GM06990 (cell line): Measurements from ENCODE around the gene SALL4.

Experiments used
- DNase-seq: peaks from one replicate; pipeline ENCODE4 v3.0.0-alpha.2; 2011; ENCODE audit not compliant: insufficient read length; ENCODE audit errors: extremely low read depth
- H3K27me3 ChIP-seq: replicated peaks from 2 replicates; pipeline ENCODE4 v1.6.0; 2011; ENCODE audit warnings: low read length; ENCODE audit not compliant: control insufficient read depth, insufficient read depth
- H3K36me3 ChIP-seq: 2 replicates; pipeline ENCODE4 v1.5.1; 2011; ENCODE audit warnings: low read length; ENCODE audit not compliant: control insufficient read depth, insufficient read depth
- H3K4me3 ChIP-seq: replicated peaks from 2 replicates; pipeline ENCODE4 v1.5.1; 2011; ENCODE audit warnings: low read depth, mild to moderate bottlenecking, control low read depth, low read length
- CTCF ChIP-seq: IDR thresholded peaks from 2 replicates; pipeline ENCODE4 v1.5.1; 2011; ENCODE audit warnings: low read length, control low read depth, mild to moderate bottlenecking, inconsistent platforms; ENCODE audit not compliant: insufficient read depth, poor library complexity, severe bottlenecking

Gene SALL4

GRCh38 chr20:51833326-51833725 is 31.0 kb upstream of the SALL4 start:
- Histone ChIP-seq H3K4me3 (no peak overlapping the region), H3K36me3 (no peaks in the 10 kb centered on the region), H3K27me3 (no peaks in the 10 kb centered on the region)
- no peak for DNase-seq
- no peak for TF ChIP-seq CTCF

DNA sequence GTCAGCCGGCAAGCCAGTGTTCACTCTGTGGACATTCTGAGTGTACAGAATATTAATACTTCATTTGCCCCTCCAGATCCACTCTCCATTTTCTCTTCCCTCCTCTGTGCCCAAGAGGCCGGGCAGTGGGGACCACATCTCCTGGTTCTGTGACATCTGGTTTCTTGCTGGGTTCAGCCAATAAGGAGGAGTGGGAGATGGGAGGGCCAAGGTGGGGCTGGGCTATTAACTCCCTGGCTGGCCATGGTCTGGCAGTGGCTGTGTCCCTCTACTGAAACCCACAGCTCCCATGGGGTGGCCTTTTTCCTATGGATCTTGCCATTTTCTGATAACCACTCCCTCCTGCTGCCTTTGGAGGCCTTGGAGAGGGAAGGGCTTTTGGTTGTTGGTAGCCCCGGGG is 30.0 kb upstream of the SALL4 start:
- no peaks in the 10 kb centered on the region for H3K36me3 ChIP-seq
- H3K27me3 ChIP-seq = no peaks in the 10 kb centered on the region
- no peak overlapping the region for H3K4me3 ChIP-seq
- no peak for TF ChIP-seq CTCF
- no peak for DNase-seq

- no peaks in the 10 kb centered on the region for H3K36me3 ChIP-seq
- H3K27me3 ChIP-seq = no peaks in the 10 kb centered on the region
- TF ChIP-seq CTCF = no peak
- H3K4me3 ChIP-seq = no peak overlapping the region
- no peak for DNase-seq
Observed at GRCh38 chr20:51831866-51832265, 29.5 kb upstream of the SALL4 start.

DNA sequence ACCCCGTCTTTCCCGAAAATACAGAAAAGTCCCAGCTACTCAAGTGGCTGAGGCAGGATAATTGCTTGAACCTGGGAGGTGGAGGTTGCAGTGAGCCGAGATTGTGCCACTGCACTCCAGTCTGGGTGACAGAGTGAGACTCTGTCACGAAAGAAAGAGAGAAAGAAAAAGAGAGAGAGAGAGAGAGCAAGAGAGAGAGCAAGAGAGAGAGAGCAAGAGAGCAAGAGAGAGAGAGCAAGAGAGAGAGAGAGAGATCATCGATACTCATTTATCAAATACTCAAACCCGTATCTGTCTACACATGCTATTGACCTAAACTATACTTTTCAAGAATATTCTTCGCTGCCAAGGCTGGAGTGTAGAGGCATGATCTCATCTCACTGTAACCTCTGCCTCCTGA is 28.2 kb upstream of the SALL4 start:
- no peaks in the 10 kb centered on the region for H3K27me3 ChIP-seq
- no peak for TF ChIP-seq CTCF
- no peaks in the 10 kb centered on the region for H3K36me3 ChIP-seq
- DNase-seq = no peak
- H3K4me3 ChIP-seq = no peak overlapping the region

DNA sequence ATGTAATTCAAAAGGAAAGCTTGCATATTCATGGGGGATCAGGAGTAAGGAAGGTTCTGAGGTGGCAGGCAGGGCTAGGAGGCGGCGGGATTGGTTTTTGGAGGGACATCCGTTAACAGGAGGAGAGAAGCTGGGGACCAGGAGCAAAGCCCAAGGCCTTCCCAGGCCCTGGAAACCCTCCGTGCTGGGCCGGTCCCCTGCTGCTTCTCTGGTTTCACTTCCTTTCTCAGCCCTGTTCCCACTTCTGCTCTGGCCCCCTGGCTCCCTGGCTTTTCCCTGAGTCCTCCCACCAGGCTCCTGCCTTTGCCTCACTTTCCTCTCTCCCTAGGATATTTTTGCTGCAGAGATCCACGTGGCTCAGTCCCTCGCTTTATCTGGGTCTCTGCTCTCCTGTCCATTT is 26.4 kb upstream of the SALL4 start:
- Histone ChIP-seq H3K36me3 (no peaks in the 10 kb centered on the region), H3K4me3 (no peak overlapping the region), H3K27me3 (no peaks in the 10 kb centered on the region)
- TF ChIP-seq CTCF = no peak
- no peak for DNase-seq

DNA sequence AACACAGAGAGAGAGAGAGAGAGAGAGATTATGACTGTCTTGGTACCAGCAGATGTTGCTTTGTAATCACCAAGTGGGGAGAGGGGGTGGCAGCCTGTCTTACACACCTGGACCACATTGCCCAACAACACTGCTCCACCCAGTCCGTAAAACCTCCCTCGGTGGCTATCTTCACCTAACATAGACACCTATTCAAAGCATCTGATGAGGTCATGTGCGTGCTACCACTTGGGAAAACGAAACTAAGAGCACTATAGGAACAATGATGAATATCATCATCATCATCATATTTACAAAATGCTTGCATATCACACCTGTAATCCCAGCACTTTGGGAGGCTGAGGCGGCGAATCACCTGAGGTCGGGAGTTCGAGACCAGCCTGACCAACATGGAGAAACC is 24.1 kb upstream of the SALL4 start:
- H3K27me3 ChIP-seq = no peaks in the 10 kb centered on the region
- no peak for TF ChIP-seq CTCF
- H3K4me3 ChIP-seq = no peak overlapping the region
- H3K36me3 ChIP-seq = no peaks in the 10 kb centered on the region
- DNase-seq = no peak
